Esophagus (tissue), 2 donors: ENCODE results near the gene ZNF25. TPM values are rescaled to one million over a fixed set of nuclear protein-coding genes. Genes with fewer than 3 reads are reported as not detected.
"Not testable (repeated sequence)": the region's sequence is repeated elsewhere in the genome, so short reads cannot be mapped to it uniquely, and the experiment has no call there.

Experiments
- H3K27ac ChIP-seq, 2 donors: one replicate each; pipeline ENCODE4 v1.5.1; 2013; ENCODE audit warnings: low read depth in 2 of 2, mild to moderate bottlenecking in 2 of 2, inconsistent platforms in 1 of 2, low read length in 1 of 2, moderate library complexity in 1 of 2
- H3K27me3 ChIP-seq, 2 donors: one replicate each; pipeline ENCODE4 v1.6.1; 2013; ENCODE audit warnings: low read length in 2 of 2, control low read depth in 1 of 2, mild to moderate bottlenecking in 1 of 2; ENCODE audit not compliant: insufficient read depth in 2 of 2, control insufficient read depth in 1 of 2
- H3K36me3 ChIP-seq, 2 donors: one replicate each; pipeline ENCODE4 v1.6.1; 2013; ENCODE audit warnings: low read length in 1 of 2; ENCODE audit not compliant: control insufficient read depth in 2 of 2, insufficient read depth in 2 of 2
- H3K4me1 ChIP-seq, 2 donors: one replicate each; pipeline ENCODE4 v1.6.1; 2013; ENCODE audit warnings: low read length in 1 of 2; ENCODE audit not compliant: control insufficient read depth in 2 of 2, insufficient read depth in 2 of 2
- H3K4me3 ChIP-seq, 2 donors: one replicate each; pipeline ENCODE4 v1.5.1; 2013; ENCODE audit warnings: low read length in 2 of 2, mild to moderate bottlenecking in 2 of 2, low read depth in 1 of 2, moderate library complexity in 1 of 2
- H3K9me3 ChIP-seq, 2 donors: one replicate each; pipeline ENCODE4 v1.6.1; 2013; ENCODE audit warnings: mild to moderate bottlenecking in 2 of 2, low read depth in 1 of 2, low read length in 1 of 2, moderate library complexity in 1 of 2; ENCODE audit not compliant: control insufficient read depth in 2 of 2, insufficient read depth in 1 of 2
- WGBS, 2 donors: extraction: QIAGEN DNeasy Blood & Tissue Kit; methylation state at CpG; one replicate each; pipeline ENCODE4 v1.1.7; 2013; 5-methylcytosine and 5-hydroxymethylcytosine counted together
- polyA plus RNA-seq, 2 donors: library from polyadenylated mRNA; stranded (reverse); fragments of 200-250 nt; gene quantifications; one replicate each; pipeline ENCODE4 v1.2.3, GENCODE V29; 2013
- donor health status: healthy with polysubstance abuse.
- donor health status: Bipolar disorder and iron deficiency.

Gene ZNF25
- polyA plus RNA-seq, 2 donors, result 1.7 to 2.0 TPM

- H3K4me1 ChIP-seq, H3K27ac ChIP-seq: not testable (repeated sequence)
- 82 to 90% methylated on average over 1 of the region's 1 CpG for WGBS, 2 donors
These were observed 24.0 kb upstream of the ZNF25 start for GRCh38 chr10:38000474-38000873.

GRCh38 chr10:37998920-37999319 lies 22.5 kb upstream of the ZNF25 start:
- not testable (repeated sequence) for H3K27ac ChIP-seq, H3K9me3 ChIP-seq, H3K4me3 ChIP-seq, H3K36me3 ChIP-seq, H3K4me1 ChIP-seq, H3K27me3 ChIP-seq
- 60 to 64% methylated on average over 2 of the region's 3 CpGs for WGBS, 2 donors

More at GRCh38 chr10:38000474-38000873, 24.0 kb upstream of the ZNF25 start:
- not testable (repeated sequence) for H3K4me3 ChIP-seq, H3K9me3 ChIP-seq, H3K36me3 ChIP-seq, H3K27me3 ChIP-seq

GRCh38 chr10:37992083-37992482 lies 15.6 kb upstream of the ZNF25 start:
- Histone ChIP-seq H3K27me3 (no peaks in the 10 kb centered on the region), H3K4me1 (no peaks in the 10 kb centered on the region), H3K36me3 (no peaks in the 10 kb centered on the region), H3K4me3 (no peak overlapping the region), H3K27ac (no peak overlapping the region), H3K9me3 (no peaks in the 10 kb centered on the region)
- WGBS, 2 donors, result 65 to 75% methylated on average over 3 of the region's 3 CpGs

DNA sequence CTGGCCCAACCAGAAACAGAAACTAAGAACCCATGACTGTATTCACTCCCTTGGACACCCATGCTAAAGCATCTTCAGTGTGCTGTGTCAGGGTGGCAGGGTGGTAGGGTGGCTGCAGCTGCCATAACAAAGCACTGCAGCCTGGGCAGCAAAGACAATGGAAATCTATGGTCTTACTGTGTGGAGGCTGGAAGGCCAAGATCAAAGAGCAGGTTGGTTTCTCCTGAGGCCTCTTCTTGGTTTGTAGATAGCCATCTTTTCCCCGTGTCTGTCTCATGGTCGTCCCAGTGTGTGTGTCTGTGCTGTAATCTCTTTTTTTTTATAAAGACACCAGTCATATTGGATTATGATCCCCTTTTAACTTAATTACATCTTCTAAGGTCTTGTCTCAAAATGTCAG lies 15.2 kb upstream of the ZNF25 start:
- 80 to 88% methylated on average over 2 of the region's 2 CpGs for WGBS, 2 donors

GRCh38 chr10:37976880-37977203 lies 395 bp upstream of the ZNF25 start:
- H3K9me3 ChIP-seq, result no peaks in the 10 kb centered on the region

More for the DNA sequence above, 15.2 kb upstream of the ZNF25 start:
- Histone ChIP-seq H3K27ac (no peak overlapping the region), H3K9me3 (no peaks in the 10 kb centered on the region), H3K36me3 (no peaks in the 10 kb centered on the region), H3K4me1 (no peaks in the 10 kb centered on the region), H3K27me3 (no peaks in the 10 kb centered on the region), H3K4me3 (no peak overlapping the region)

DNA sequence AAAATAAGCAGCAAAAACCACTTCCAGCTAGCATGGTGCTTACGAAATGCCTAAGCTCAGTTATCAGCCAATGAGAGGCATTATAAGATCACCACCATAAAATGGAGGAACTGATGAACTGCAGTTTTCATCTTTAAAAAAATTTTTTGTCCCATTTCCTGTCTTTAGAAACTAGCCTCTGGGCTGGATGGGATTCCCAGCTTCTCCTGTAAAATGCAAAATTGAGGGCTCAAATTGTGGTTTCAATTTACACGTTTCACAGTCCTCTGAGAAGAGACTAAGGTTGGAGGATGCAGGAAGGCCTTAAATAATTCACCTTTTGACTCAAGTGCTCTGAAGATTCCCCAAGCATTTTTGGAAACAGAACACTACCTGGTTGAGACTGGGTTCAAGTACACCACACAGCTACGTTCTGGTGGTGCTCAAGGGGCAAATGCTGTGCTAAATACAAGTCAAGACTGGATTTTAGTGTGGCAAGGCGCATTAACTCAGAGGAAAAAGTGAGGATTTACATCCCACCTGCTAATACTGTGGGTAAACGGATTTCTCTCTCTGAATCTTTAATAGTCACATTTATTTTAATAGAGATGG lies 951 bp downstream of the ZNF25 start:
- no peaks in the 10 kb centered on the region for H3K36me3 ChIP-seq
- no peaks in the 10 kb centered on the region for H3K27me3 ChIP-seq
- H3K4me3 ChIP-seq, result peak overlapping the region; percentile 66 to 93
- no peaks in the 10 kb centered on the region for H3K9me3 ChIP-seq
- no peaks in the 10 kb centered on the region for H3K4me1 ChIP-seq
- H3K27ac ChIP-seq, result peak overlapping the region; percentile 70 to 92
- WGBS, 2 donors, result 19 to 24% methylated on average over 5 of the region's 5 CpGs

More at GRCh38 chr10:37976880-37977203, 395 bp upstream of the ZNF25 start:
- no peaks in the 10 kb centered on the region for H3K27me3 ChIP-seq
- peak overlapping the region; percentile 69 to 81 for H3K27ac ChIP-seq
- no peaks in the 10 kb centered on the region for H3K36me3 ChIP-seq
- 5% methylated on average over 9 of the region's 9 CpGs for WGBS, 2 donors
- H3K4me1 ChIP-seq, result no peaks in the 10 kb centered on the region
- peak overlapping the region; percentile 54 to 66 for H3K4me3 ChIP-seq

DNA sequence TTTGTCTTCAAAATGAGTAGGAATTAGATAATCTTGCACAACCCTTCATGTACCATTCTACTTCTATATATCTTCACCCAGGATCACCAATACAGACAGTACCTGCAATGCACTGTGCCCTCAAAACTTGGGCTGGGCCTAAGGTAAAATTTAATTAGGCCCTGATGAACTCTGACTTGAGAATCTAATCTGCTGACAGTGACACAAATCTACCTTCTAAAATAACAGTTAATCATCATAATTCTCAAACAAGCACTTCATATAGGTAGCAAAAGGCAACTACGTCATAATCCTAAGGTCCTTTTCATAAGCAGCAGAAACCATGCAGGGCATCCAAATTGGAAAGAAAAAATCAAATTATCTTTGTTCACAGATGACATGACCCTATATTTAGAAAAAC lies 4.1 kb downstream of the ZNF25 start:
- H3K27me3 ChIP-seq, result no peaks in the 10 kb centered on the region
- WGBS, 2 donors, result 96 to 99% methylated on average over 1 of the region's 1 CpG
- no peaks in the 10 kb centered on the region for H3K36me3 ChIP-seq
- H3K27ac ChIP-seq, result no peak overlapping the region
- H3K4me3 ChIP-seq, result no peak overlapping the region
- no peaks in the 10 kb centered on the region for H3K9me3 ChIP-seq
- no peaks in the 10 kb centered on the region for H3K4me1 ChIP-seq

DNA sequence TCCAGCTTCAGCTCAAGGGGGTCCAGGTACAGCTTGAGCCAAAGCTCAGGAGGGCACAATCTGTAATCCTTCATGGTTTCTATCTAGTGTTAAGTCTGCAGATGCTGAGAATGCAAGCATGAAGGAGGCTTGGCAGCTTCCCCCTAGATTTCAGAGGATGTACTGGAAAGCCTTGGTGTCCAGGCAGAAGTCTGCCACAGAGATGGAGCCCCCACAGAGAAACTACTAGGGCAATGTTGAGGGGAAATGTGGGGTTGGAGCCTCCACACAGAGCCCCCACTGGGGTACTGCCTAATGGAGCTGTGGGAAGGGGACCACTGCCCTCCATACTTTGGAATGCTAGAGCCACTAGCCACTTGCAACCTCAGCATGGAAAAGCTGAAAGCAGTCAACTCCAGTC lies 11.4 kb downstream of the ZNF25 start:
- no peaks in the 10 kb centered on the region for H3K4me1 ChIP-seq
- H3K27me3 ChIP-seq, result no peaks in the 10 kb centered on the region
- no peak overlapping the region for H3K4me3 ChIP-seq
- H3K36me3 ChIP-seq, result no peaks in the 10 kb centered on the region
- H3K27ac ChIP-seq, result no peak overlapping the region
- H3K9me3 ChIP-seq, result peaks cover 0 to 3% of the 10 kb centered on the region in 2 donors

GRCh38 chr10:37960591-37961137 lies 15.8 kb downstream of the ZNF25 start:
- Histone ChIP-seq H3K27me3 (no peaks in the 10 kb centered on the region), H3K9me3 (peaks cover 0 to 3% of the 10 kb centered on the region in 2 donors), H3K4me3 (no peak overlapping the region), H3K4me1 (no peaks in the 10 kb centered on the region), H3K27ac (no peak overlapping the region), H3K36me3 (no peaks in the 10 kb centered on the region)
- 94 to 100% methylated on average over 1 to 2 of the region's 2 CpGs for WGBS, 2 donors

- Histone ChIP-seq H3K36me3 (peaks cover 0 to 5% of the 10 kb centered on the region in 2 donors), H3K27ac (no peak overlapping the region), H3K4me3 (no peak overlapping the region), H3K9me3 (no peaks in the 10 kb centered on the region), H3K27me3 (no peaks in the 10 kb centered on the region), H3K4me1 (no peaks in the 10 kb centered on the region)
- WGBS, 2 donors, result 85 to 91% methylated on average over 2 of the region's 2 CpGs
These were observed 18.6 kb downstream of the ZNF25 start for GRCh38 chr10:37957841-37958240.
